ENCODE data around the gene SLC43A3. TPM values are rescaled to one million over a fixed set of nuclear protein-coding genes. Genes with fewer than 3 reads are reported as not detected.

The SLC43A3 gene
- polyA plus RNA-seq, 1 donor from 2014 or later, result 15.8 TPM

DNA sequence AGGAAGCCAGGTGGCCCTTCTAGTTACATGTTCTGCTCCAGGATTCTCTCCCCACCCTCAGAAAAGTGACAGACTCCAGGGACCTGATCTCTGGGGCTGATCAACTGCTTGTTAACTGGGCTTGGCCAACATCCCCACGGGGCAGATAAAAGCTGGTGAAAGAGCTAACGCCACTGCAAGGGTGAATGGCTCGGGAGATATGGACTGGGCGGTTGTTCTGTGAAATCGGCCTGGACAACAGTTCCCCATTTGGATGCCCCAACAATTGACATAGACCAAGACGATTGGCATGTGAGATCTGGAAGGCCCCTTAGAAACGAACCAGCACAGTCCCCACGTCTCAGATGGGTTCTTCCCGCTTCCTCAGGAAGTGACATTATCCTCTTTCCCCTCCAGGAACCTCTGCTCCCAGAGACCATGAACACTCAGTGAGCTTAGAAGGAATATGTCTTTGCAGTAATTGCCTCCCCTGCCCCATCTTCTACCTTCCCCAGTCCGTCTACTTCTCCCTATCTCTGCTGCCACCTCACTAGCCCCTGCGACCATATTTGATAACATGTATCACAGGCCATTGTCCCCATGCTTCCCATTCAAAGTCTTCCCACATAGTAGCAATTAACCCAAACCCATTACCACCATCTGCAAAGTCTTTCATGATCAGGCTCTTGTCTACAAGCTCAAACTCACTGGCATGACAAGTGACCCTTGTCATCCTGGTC, 30.9 kb downstream of the SLC43A3 start:
- Mint-ChIP-seq H3K4me3 (no peak overlapping the region), H3K27me3 (no peaks in the 10 kb centered on the region), H3K4me1 (no peaks in the 10 kb centered on the region)

DNA sequence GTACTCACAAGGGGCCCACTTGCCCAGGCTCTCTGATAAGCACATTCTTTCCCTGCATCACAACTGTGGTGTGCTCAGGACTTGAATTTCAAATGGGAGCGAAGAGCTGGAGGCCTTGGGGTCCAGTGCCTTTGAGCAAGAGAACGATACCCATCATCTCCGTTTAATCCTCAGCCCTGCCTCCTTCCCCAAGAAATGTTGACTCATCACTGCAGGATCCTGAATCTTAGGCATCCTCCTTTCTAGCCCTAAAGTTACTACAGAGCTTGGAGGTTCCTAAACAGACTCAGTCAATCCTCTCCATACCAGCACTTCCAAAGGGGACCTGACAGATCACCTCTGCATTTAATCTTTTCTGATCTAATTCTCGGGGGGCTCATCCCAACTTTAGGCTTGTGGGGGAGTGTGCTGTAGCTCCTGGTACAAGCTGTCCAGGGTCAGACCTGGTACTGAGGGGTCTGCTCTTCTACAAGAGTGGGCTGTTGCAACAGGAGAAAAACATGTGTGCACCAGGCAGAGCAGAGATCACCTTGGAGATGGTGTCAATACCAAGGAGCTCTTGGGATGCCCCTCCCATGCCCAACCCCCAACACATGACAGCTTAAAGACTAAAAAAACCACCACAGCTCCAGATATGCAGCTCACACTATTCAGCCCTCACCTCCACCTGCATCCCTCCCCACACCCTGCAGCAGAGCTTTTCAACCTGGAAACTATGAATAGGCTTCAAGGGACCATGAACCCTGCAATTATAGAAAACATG, 32.5 kb downstream of the SLC43A3 start:
- H3K27me3 Mint-ChIP-seq, result no peaks in the 10 kb centered on the region
- no peak overlapping the region for H3K27ac Mint-ChIP-seq
- H3K4me1 Mint-ChIP-seq, result no peaks in the 10 kb centered on the region
- no peaks in the 10 kb centered on the region for H3K36me3 Mint-ChIP-seq
- no peaks in the 10 kb centered on the region for H3K9me3 Mint-ChIP-seq
- H3K4me3 Mint-ChIP-seq, result no peak overlapping the region

More for the DNA sequence above, 30.9 kb downstream of the SLC43A3 start:
- H3K36me3 Mint-ChIP-seq, result no peaks in the 10 kb centered on the region
- H3K27ac Mint-ChIP-seq, result no peak overlapping the region
- no peaks in the 10 kb centered on the region for H3K9me3 Mint-ChIP-seq

DNA sequence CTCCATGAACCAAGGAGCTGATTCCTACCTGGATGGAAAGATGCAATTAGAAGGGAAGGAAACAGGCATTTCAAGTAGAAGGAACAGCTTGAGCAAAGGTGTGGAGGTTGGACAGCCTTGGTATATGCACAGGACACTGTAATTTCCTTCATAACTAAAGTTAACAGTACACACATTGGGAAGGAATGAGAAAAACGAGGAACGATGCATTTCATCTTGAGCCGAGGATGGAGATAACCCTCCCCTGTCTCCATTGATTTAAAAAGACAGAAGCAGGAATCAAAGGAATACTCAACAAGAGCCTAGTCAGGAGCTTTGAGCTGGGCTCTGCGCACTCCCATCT, 34.2 kb downstream of the SLC43A3 start:
- H3K4me1 Mint-ChIP-seq, result no peaks in the 10 kb centered on the region
- no peaks in the 10 kb centered on the region for H3K9me3 Mint-ChIP-seq
- no peaks in the 10 kb centered on the region for H3K36me3 Mint-ChIP-seq
- H3K27me3 Mint-ChIP-seq, result no peaks in the 10 kb centered on the region
- no peak overlapping the region for H3K27ac Mint-ChIP-seq
- H3K4me3 Mint-ChIP-seq, result peak overlapping the region in 1 of 4 donors; percentile 56

DNA sequence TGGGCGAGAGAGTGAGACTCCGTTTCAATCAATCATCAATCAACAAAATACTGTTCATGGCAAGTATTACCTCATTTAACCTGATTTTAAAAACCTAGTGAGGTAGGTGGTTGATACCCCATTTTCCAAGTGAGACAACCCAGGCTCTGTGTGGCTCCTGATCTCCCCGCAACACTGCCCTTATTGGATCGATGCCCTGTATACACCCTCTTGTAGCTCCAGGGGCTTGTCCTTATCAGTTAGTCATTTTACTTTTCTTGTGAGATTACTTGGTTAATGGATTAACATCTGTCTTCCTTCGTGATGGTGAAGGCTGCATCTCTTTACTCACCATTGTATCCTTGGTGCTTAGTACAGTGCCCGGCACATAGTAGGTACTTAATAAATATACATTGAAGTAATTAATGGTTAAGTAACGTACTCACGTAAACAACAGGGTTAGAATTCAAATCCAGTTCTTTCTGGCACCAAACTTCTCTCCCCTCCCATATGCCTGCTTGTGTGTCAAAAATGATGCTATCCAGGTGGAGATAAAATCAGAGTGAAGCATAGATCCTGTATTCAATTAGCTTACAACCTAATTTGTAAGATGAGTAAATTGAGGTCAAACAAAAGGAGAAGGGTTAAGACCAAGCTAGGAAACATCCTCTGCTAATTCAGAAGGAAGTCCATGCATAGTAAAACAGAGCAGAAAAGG, 34.7 kb downstream of the SLC43A3 start:
- H3K9me3 Mint-ChIP-seq, result no peaks in the 10 kb centered on the region
- no peaks in the 10 kb centered on the region for H3K27me3 Mint-ChIP-seq
- H3K27ac Mint-ChIP-seq, result no peak overlapping the region
- H3K36me3 Mint-ChIP-seq, result no peaks in the 10 kb centered on the region
- H3K4me3 Mint-ChIP-seq, result no peak overlapping the region
- H3K4me1 Mint-ChIP-seq, result no peaks in the 10 kb centered on the region

DNA sequence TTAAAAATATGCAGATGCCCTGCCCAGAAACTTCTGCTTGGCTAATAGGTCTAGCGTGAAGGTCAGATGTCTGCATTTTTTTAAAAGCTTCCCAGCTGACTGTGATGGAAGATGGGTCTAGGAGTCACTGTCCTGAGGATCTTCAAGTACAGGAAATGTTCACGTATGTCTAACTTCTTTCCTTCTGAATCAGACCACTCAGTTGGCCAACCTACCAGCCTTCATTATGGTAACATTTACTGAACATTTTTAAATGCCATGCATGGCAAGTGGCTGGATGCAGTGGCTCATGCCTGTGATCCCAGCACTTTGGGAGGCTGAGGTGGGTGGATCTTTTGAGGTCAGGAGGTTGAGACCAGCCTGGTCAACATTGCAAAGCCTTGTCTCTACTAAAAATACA, 35.4 kb downstream of the SLC43A3 start:
- no peaks in the 10 kb centered on the region for H3K36me3 Mint-ChIP-seq
- H3K27ac Mint-ChIP-seq, result no peak overlapping the region
- H3K9me3 Mint-ChIP-seq, result no peaks in the 10 kb centered on the region
- no peaks in the 10 kb centered on the region for H3K4me1 Mint-ChIP-seq
- no peak overlapping the region for H3K4me3 Mint-ChIP-seq
- no peaks in the 10 kb centered on the region for H3K27me3 Mint-ChIP-seq

DNA sequence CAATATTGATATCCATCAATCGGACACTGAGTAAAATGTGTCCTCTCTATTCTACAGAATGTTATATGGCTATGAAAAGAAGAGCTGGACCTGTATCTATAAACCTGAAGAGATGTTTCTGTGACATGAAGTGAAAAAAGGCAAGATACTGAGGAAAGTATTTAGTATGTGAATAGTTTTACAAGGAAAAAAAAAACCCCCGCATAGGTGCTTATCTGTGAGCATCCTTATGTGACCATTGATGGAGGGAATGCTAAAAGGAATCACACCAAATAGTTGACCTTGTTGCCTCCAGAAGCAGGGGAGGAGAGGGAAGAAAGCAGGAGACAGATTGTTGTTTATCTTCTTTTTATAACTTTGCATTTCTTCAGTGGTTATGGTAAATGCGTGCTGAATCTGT, 35.8 kb downstream of the SLC43A3 start:
- H3K4me1 Mint-ChIP-seq, result no peaks in the 10 kb centered on the region
- H3K27me3 Mint-ChIP-seq, result no peaks in the 10 kb centered on the region

DNA sequence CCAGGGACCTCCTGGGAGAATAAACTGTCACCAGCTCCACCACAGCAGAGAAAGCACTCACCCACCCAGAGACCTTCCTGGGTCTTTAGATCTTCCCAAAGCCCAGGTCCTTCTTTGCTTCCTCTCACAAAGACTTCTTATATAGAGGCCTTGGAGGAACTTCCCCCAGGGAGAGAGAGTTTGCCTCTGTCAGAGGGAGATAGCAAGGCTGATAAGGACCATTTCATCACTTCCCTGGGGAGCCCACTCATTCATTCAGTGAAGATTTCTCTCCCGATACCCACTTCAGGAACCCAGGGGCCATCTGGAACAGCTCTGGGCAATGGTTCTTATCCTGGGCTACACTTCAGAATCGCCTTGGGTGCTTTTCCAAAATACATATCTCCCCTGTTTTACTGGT, 36.4 kb downstream of the SLC43A3 start, which contains the start of gene PRG2:
PRG2 (minus strand) TSS at position 116 of the 400 bp plus-strand sequence. CDS start 706 bp downstream, outside the sequence.
- Mint-ChIP-seq H3K4me3 (no peak within 1 kb of the TSS), H3K36me3 (no peaks in the 10 kb centered on the region), H3K9me3 (no peaks in the 10 kb centered on the region), H3K27me3 (no peaks in the 10 kb centered on the region), H3K27ac (no peak within 1 kb of the TSS), H3K4me1 (no peaks in the 10 kb centered on the region)

More for the DNA sequence above, 35.8 kb downstream of the SLC43A3 start:
- Mint-ChIP-seq H3K9me3 (no peaks in the 10 kb centered on the region), H3K4me3 (no peak overlapping the region), H3K27ac (no peak overlapping the region), H3K36me3 (no peaks in the 10 kb centered on the region)

DNA sequence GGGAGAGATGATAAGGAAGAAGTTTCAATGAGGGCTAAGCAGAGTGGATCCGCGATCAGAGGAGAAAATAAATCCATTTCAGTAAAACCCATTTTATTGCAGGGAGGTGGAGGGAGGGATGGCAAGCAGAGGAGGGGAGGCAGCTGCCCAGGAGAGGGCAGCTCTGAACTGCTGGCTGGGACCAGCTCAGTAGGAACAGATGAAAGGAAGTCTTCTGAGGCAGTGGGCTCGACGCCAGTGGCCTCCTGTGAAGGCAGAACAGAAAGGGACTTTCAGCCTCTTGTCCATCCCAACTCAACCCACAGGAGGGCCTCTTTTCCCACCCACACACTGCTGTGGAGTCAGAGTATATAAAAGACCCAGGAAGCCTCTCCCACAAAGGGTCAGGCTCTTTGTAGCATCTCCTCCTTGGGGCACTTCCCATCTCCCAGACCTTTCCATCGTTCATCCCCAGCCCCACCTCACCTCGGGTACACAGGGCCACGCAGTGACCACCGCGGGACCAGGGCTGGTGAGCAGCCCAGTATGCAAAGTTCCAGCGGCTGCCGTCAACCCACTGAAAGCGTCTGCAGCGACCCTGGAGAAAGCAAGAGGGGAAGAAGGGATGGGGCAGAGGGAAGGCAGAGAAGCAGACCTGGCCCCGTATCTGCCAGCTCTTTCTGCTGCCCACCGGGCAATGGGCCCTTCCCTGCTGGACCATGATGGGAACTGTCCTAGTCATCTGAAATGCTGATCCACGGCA, 39.5 kb downstream of the SLC43A3 start:
- no peaks in the 10 kb centered on the region for H3K36me3 Mint-ChIP-seq
- peak overlapping the region in 1 of 3 donors; percentile 31 for H3K27ac Mint-ChIP-seq
- H3K27me3 Mint-ChIP-seq, result peaks cover 5% of the 10 kb centered on the region
- peaks cover 0 to 2% (median 0%) of the 10 kb centered on the region in 3 donors for H3K9me3 Mint-ChIP-seq
- no peaks in the 10 kb centered on the region for H3K4me1 Mint-ChIP-seq
- no peak overlapping the region for H3K4me3 Mint-ChIP-seq

DNA sequence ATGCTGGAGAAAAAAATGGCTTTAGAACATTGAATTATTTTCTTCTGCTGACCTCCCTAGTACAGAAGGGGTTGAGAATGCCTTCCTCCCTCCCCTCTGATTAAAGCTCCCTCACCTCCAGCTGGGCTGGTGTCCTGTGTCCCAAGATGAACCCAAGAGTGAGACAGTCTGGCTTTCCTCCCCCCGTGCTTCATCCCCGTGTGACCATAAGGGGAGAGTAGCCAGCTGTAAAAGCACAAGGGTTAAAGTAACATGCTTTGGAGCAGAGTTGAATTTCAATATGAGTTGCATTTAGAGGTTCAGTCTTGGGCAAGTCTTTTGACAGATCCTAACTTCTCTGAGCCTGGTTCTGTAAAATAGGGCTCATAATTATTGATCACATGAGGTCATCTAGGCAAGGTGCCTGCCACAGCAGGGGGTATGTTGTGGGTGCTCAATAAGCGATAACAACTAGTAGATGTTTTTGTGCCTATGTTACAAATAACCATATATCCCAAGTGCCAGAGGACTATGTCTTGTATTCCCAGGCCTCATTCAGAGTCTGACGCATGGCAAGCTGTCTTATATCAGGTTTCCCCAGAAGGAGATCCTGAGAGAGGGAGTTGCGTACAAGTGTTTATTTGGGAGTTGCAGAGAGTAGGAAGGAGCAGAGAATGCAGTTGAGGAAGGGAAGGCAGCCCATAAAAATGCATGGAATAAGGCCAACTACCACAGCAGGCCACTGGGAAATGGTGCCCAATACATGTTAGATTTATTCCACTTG, 40.6 kb downstream of the SLC43A3 start:
- H3K4me3 Mint-ChIP-seq, result no peak overlapping the region
- H3K4me1 Mint-ChIP-seq, result no peaks in the 10 kb centered on the region
- H3K9me3 Mint-ChIP-seq, result peaks cover 0 to 2% (median 0%) of the 10 kb centered on the region in 3 donors
- no peaks in the 10 kb centered on the region for H3K36me3 Mint-ChIP-seq
- H3K27me3 Mint-ChIP-seq, result peaks cover 10% of the 10 kb centered on the region
- H3K27ac Mint-ChIP-seq, result no peak overlapping the region

DNA sequence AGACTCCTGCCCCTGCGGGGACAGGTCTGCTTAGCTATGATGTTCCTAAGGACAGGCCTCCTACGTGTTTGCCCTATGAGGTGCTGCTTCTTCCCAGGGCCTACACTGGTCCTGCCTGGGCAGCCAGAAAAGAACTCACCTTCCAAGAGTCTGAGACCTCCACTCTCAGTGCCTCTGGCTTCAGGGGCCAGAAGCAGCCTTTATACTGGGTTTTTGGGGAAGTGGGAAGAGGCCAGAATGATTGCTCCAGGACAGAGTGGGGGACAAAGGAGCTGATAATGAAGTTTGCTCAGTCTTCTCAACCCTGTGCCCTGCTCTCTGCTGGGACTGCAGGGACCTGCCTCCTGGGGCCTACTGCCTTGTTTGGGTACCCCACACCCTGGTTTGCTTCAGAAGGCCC, 45.9 kb downstream of the SLC43A3 start, which contains the start of gene PRG3:
PRG3 (minus strand) TSS at position 176 of the 400 bp plus-strand sequence. CDS start 442 bp downstream, outside the sequence.
- Mint-ChIP-seq H3K4me3 (no peak within 1 kb of the TSS), H3K4me1 (no peaks in the 10 kb centered on the region), H3K9me3 (peaks cover 0 to 3% (median 2%) of the 10 kb centered on the region in 3 donors), H3K36me3 (no peaks in the 10 kb centered on the region), H3K27me3 (peaks cover 15% of the 10 kb centered on the region), H3K27ac (no peak within 1 kb of the TSS)

DNA sequence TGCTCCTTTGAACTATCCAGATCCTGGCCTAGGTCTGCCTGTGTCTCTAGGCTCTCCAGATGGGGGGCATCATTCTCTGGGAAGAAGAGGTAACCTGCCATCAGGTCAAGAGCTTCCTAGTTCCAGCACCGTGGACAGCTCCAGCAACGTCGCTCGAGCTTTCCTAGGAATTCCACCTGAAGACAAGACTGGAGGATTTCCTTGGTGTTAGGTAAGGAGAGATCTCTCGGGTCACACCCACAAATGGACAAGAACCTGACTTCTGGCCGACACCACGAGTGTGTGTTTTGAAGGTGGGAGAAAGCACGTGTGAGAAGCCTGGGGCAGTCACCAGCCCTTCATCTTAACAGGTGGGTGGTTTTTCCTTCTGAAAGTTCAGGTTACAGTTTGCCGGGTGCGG, 47.2 kb downstream of the SLC43A3 start:
- peaks cover 0 to 3% (median 2%) of the 10 kb centered on the region in 3 donors for H3K9me3 Mint-ChIP-seq
- H3K4me1 Mint-ChIP-seq, result no peaks in the 10 kb centered on the region
- H3K4me3 Mint-ChIP-seq, result no peak overlapping the region
- peaks cover 15% of the 10 kb centered on the region for H3K27me3 Mint-ChIP-seq
- no peak overlapping the region for H3K27ac Mint-ChIP-seq
- no peaks in the 10 kb centered on the region for H3K36me3 Mint-ChIP-seq

DNA sequence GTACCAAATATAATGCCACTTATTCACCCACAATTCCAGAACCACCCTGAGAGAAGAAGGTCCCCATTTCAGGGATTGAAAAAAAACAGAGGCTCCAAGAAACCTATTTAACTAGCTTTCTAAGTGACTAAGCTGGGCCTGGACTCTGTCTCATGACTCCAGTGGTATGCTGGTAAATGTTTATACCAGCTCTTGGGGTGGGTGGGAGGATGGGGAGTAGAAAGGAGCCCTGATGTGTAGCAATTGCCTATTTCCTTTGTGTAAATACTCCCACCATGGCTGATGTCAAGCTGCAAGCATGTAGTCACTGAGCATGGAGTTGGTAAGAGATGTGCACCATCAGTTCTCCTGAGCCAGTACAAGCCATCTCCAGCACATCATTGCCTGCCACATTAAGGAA, 48.7 kb downstream of the SLC43A3 start:
- Mint-ChIP-seq H3K27me3 (peaks cover 15% of the 10 kb centered on the region), H3K27ac (no peak overlapping the region), H3K4me1 (no peaks in the 10 kb centered on the region), H3K36me3 (no peaks in the 10 kb centered on the region), H3K9me3 (peaks cover 0 to 3% (median 0%) of the 10 kb centered on the region in 3 donors), H3K4me3 (no peak overlapping the region)

DNA sequence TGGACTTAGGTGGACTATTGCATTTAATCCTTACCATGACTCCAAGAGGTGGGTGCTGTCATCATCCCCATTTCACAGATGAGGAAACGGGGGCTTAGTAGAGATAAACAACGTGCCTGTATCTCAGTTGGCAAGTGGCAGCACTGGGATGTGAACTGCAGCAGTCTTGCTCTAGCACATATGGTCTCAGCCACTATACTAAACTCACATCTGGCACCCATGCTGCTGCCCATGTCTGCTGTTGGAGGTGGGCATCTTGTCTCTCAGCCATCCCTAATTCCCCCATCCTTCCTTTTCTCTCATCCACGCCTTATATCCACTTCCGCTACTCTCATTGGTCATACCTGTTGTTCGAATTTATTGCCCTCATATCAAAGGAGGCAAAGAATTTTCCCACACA, 49.8 kb downstream of the SLC43A3 start:
- H3K27ac Mint-ChIP-seq, result no peak overlapping the region
- H3K9me3 Mint-ChIP-seq, result peaks cover 0 to 3% (median 0%) of the 10 kb centered on the region in 3 donors
- no peaks in the 10 kb centered on the region for H3K36me3 Mint-ChIP-seq
- no peak overlapping the region for H3K4me3 Mint-ChIP-seq
- peaks cover 8% of the 10 kb centered on the region for H3K27me3 Mint-ChIP-seq
- H3K4me1 Mint-ChIP-seq, result no peaks in the 10 kb centered on the region

All from IgD-negative memory B cell (primary cell).